ENCODE data around the gene VIPR2. TPM values are rescaled to one million over a fixed set of nuclear protein-coding genes. Genes with fewer than 3 reads are reported as not detected.
A peak's percentile ranks its signal among the peaks of the same experiment; 100 is the strongest.

VIPR2 gene
- total RNA-seq, 4 donors from 2014 or later = 0.33 to 0.56 TPM; not detected in 2

GRCh38 chr7:159112136-159113011 is 32.3 kb downstream of the VIPR2 start:
- peaks cover 3% of the 10 kb centered on the region for H3K27me3 ChIP-seq
- H3K4me3 ChIP-seq (replicated peaks in 1 of 3) = no peak overlapping the region
- H3K27ac ChIP-seq = no peak overlapping the region
- H3K9me3 ChIP-seq = no peaks in the 10 kb centered on the region
- no peaks in the 10 kb centered on the region for H3K4me1 ChIP-seq
- TF ChIP-seq CTCF (IDR thresholded peaks at IDR 0.05) (no peak), POLR2A (IDR thresholded peaks at IDR 0.05) (no peak)
- H3K36me3 ChIP-seq = no peaks in the 10 kb centered on the region
- 69 to 81% methylated on average over 41 to 46 of the region's 48 CpGs for whole genome bisulfite sequencing, 2 donors
- intact Hi-C loops (cut with DNase I) = no loop called here
- no peak for DNase-seq

- intact Hi-C loops (cut with DNase I) = no loop called here
- H3K36me3 ChIP-seq = no peaks in the 10 kb centered on the region
- DNase-seq = peak; percentile 62 to 69
- H3K27me3 ChIP-seq = peaks cover 3% of the 10 kb centered on the region
- no peaks in the 10 kb centered on the region for H3K4me1 ChIP-seq
- H3K9me3 ChIP-seq = no peaks in the 10 kb centered on the region
- 35 to 38% methylated on average over 10 of the region's 10 CpGs for WGBS, 2 donors
- H3K4me3 ChIP-seq (replicated peaks in 1 of 3) = no peak overlapping the region
- no peak for TF ChIP-seq POLR2A (IDR thresholded peaks at IDR 0.05)
- TF ChIP-seq CTCF (IDR thresholded peaks at IDR 0.05) = no peak
- H3K27ac ChIP-seq = no peak overlapping the region
Observed at GRCh38 chr7:159109653-159110035, 35.0 kb downstream of the VIPR2 start.

- DNase-seq = no peak
- TF ChIP-seq POLR2A (IDR thresholded peaks at IDR 0.05) (no peak), CTCF (IDR thresholded peaks at IDR 0.05) (no peak)
- H3K36me3 ChIP-seq = no peaks in the 10 kb centered on the region
- H3K4me3 ChIP-seq (replicated peaks in 1 of 3) = no peak overlapping the region
- intact Hi-C loops (cut with DNase I) = no loop called here
- no peaks in the 10 kb centered on the region for H3K9me3 ChIP-seq
- 53 to 54% methylated on average over 9 of the region's 9 CpGs for WGBS, 2 donors
- no peaks in the 10 kb centered on the region for H3K4me1 ChIP-seq
- H3K27me3 ChIP-seq = peaks cover 3% of the 10 kb centered on the region
- no peak overlapping the region for H3K27ac ChIP-seq
Observed at GRCh38 chr7:159108941-159109652, 35.6 kb downstream of the VIPR2 start.

- no peaks in the 10 kb centered on the region for H3K4me1 ChIP-seq
- H3K36me3 ChIP-seq = no peaks in the 10 kb centered on the region
- no peak overlapping the region for H3K27ac ChIP-seq
- WGBS, 2 donors = 75 to 95% methylated on average over 2 of the region's 2 CpGs
- DNase-seq = no peak
- intact Hi-C loops (cut with DNase I) = no loop called here
- peaks cover 3% of the 10 kb centered on the region for H3K27me3 ChIP-seq
- no peak overlapping the region for H3K4me3 ChIP-seq (replicated peaks in 1 of 3)
- no peaks in the 10 kb centered on the region for H3K9me3 ChIP-seq
- no peak for TF ChIP-seq POLR2A (IDR thresholded peaks at IDR 0.05)
- TF ChIP-seq CTCF (IDR thresholded peaks at IDR 0.05) = no peak
Observed at GRCh38 chr7:159108491-159108890, 36.2 kb downstream of the VIPR2 start.
